ENCODE data around the gene ZBED5. TPM values are rescaled to one million over a fixed set of nuclear protein-coding genes. Genes with fewer than 3 reads are reported as not detected.
A peak's percentile ranks its signal among the peaks of the same experiment; 100 is the strongest.

The ZBED5 gene
- total RNA-seq, 1 experiment from 2014 or later = 43.5 TPM

- ChIA-PET CTCF (no interaction called here), POLR2A (ENCODE audit: low non-redundant PET) (no interaction called here)
- no TSS peak for BruUV-seq (replicated peaks)
- peaks cover 18% of the 10 kb centered on the region for H3K4me1 ChIP-seq (ENCODE audit: insufficient read depth, low read length, poor library complexity, severe bottlenecking)
- peaks cover 64% of the 10 kb centered on the region for H3K36me3 ChIP-seq (ENCODE audit: insufficient read depth, low read length, poor library complexity, severe bottlenecking)
- no peaks in the 10 kb centered on the region for H3K27me3 ChIP-seq (replicated peaks; ENCODE audit: insufficient read depth, low read depth, low read length, poor library complexity)
- intact Hi-C loops (cut with micrococcal nuclease; ENCODE audit: unreplicated experiment) = loop anchor here (5.0 kb wide), 2 partner anchors 52 to 127 kb away; partner anchors contain the start of gene ZBED5
- peak overlapping the region; percentile 94 for H3K4me3 ChIP-seq (ENCODE audit: low read depth, low read length, poor library complexity, severe bottlenecking)
- peak overlapping the region; percentile 35 for H3K27ac ChIP-seq (ENCODE audit: low read depth, low read length, poor library complexity, severe bottlenecking)
- TF ChIP-seq CTCF (conservative IDR thresholded peaks at IDR 0.05; ENCODE audit: low read depth, low read length) = no peak
- no peak for TF ChIP-seq EZH2 (IDR thresholded peaks at IDR 0.05; ENCODE audit: borderline replicate concordance, low read depth, low read length, poor library complexity, severe bottlenecking)
- no peak for DNase-seq (ENCODE audit: low spot score)
- H3K9me3 ChIP-seq (ENCODE audit: low read depth, low read length, poor library complexity, severe bottlenecking) = no peaks in the 10 kb centered on the region
These were observed 52.1 kb downstream of the ZBED5 start for GRCh38 chr11:10805741-10806140.

- peaks cover 18% of the 10 kb centered on the region for H3K4me1 ChIP-seq (ENCODE audit: insufficient read depth, low read length, poor library complexity, severe bottlenecking)
- intact Hi-C loops (cut with micrococcal nuclease; ENCODE audit: unreplicated experiment) = loop anchor here (1.0 kb wide), 1 partner anchor 7 kb away; no protein-coding TSS in a partner anchor
These were observed 54.2 kb downstream of the ZBED5 start for GRCh38 chr11:10803676-10804075.

More at GRCh38 chr11:10803676-10804075, 54.2 kb downstream of the ZBED5 start:
- no TSS peak for BruUV-seq (replicated peaks)
- ChIA-PET POLR2A (ENCODE audit: low non-redundant PET) (interaction anchor here (0.7 to 0.9 kb wide), 2 partner anchors 11 to 34 kb away, joined by 3 read pairs; no protein-coding TSS in a partner anchor), CTCF (no interaction called here)
- no peak overlapping the region for H3K4me3 ChIP-seq (ENCODE audit: low read depth, low read length, poor library complexity, severe bottlenecking)
- no peak for TF ChIP-seq EZH2 (IDR thresholded peaks at IDR 0.05; ENCODE audit: borderline replicate concordance, low read depth, low read length, poor library complexity, severe bottlenecking)
- no peak for TF ChIP-seq CTCF (conservative IDR thresholded peaks at IDR 0.05; ENCODE audit: low read depth, low read length)
- H3K36me3 ChIP-seq (ENCODE audit: insufficient read depth, low read length, poor library complexity, severe bottlenecking) = peaks cover 85% of the 10 kb centered on the region
- no peak for DNase-seq (ENCODE audit: low spot score)
- no peaks in the 10 kb centered on the region for H3K27me3 ChIP-seq (replicated peaks; ENCODE audit: insufficient read depth, low read depth, low read length, poor library complexity)
- no peaks in the 10 kb centered on the region for H3K9me3 ChIP-seq (ENCODE audit: low read depth, low read length, poor library complexity, severe bottlenecking)
- no peak overlapping the region for H3K27ac ChIP-seq (ENCODE audit: low read depth, low read length, poor library complexity, severe bottlenecking)

Other genes starting within 250 kb of the ZBED5 start
- gene IRAG1, start 164.3 kb downstream of the ZBED5 start, total RNA-seq (2021) = 0.26 and 0.81 TPM in 2 replicates
- gene CTR9, start 106.8 kb downstream of the ZBED5 start, total RNA-seq (2021) = 45.9 and 49.3 TPM in 2 replicates
- gene EIF4G2, start 49.1 kb downstream of the ZBED5 start, total RNA-seq (2021) = 1,137 and 1,198 TPM in 2 replicates

Measured in A673 (cell line).